Urinary bladder (tissue), 4 donors: Measurements from ENCODE around the gene ASB16. TPM values are rescaled to one million over a fixed set of nuclear protein-coding genes. Genes with fewer than 3 reads are reported as not detected.

ENCODE experiments used
- DNase-seq: peaks from one replicate; pipeline ENCODE4 v3.0.0-alpha.2; 2015; ENCODE audit errors: extremely low spot score
- H3K27ac ChIP-seq: one replicate; pipeline ENCODE4 v1.5.1; 2013; ENCODE audit warnings: low read depth, mild to moderate bottlenecking, moderate library complexity
- H3K36me3 ChIP-seq: one replicate; pipeline ENCODE4 v1.6.1; 2013; ENCODE audit warnings: mild to moderate bottlenecking, moderate library complexity; ENCODE audit not compliant: insufficient read depth
- H3K4me1 ChIP-seq: one replicate; pipeline ENCODE4 v1.6.1; 2013; ENCODE audit warnings: mild to moderate bottlenecking, moderate library complexity; ENCODE audit not compliant: insufficient read depth
- H3K4me3 ChIP-seq: one replicate; pipeline ENCODE4 v1.5.1; 2013; ENCODE audit warnings: low read depth, low read length
- WGBS: extraction: QIAGEN DNeasy Blood & Tissue Kit; methylation state at CpG from one replicate; pipeline ENCODE4 v1.1.7; 2013; 5-methylcytosine and 5-hydroxymethylcytosine counted together
- polyA plus RNA-seq: library from polyadenylated mRNA; stranded (reverse); fragments of 200-250 nt; gene quantifications from one replicate; pipeline ENCODE4 v1.2.3, GENCODE V29; 2013
- total RNA-seq: library from RNA; depleted of rRNA; stranded (reverse); fragments of >200 nt; gene quantifications from one replicate; pipeline ENCODE4 v1.2.3, GENCODE V29; 2014
- donor health status: healthy with polysubstance abuse.
- donor health status: healthy.

Gene ASB16
- total and polyA plus RNA-seq, 2 donors: 0.69 to 1.2 TPM

DNA sequence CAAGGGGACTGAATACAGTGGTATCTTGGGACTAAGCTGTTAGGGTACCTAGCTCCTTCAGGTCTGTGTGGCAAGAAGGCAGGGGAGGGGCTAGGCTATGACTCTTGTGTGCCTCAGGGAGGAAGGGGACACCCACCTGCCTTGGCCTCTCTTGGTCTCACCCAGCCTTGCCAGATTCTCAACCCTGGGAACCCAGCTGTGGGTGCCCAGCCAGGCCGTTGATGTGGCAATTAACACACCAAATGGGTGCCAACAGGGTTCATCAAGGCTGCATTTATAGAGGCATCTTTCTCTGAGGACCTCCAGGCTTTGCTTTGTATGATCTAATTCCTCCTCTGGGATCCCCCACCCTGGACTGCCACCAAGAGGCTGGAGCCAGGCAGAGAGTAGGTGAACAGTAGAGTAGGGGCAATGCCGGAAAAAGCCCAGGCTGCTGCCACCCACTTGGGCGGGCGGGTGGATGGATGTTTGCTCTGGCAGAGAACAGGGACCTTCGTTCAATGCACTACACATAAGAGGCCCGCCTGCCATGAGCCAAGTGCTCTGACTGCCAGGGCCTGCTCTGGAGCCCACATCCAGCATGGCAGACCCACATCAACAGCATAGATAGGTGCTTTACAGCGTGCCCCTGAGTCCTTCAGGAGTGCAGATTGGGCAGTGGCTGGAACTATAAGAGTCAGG is 3.2 kb upstream of the ASB16 start:
- Histone ChIP-seq H3K36me3 (no peaks in the 10 kb centered on the region), H3K4me3 (no peak overlapping the region), H3K27ac (no peak overlapping the region), H3K4me1 (no peaks in the 10 kb centered on the region)
- no peak for DNase-seq
- 91% methylated on average over 7 of the region's 7 CpGs for WGBS

DNA sequence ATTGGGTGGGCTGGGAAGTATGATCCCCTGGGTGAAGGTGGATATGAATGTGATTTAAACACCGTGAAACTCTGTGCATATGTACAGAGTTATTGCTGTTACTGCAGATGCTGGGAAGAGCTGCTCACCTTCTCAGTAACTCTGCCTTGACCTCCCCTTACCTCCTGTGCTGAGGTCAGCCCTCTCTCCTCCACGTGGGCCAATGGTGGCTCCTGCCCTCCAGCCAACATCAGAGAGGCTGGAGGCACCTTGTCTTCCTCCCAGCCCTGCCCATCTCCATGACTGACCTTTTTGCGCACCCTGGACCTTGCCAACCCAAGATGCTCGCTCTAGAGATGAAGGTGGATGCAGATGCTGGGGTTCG is 387 bp upstream of the ASB16 start:
- Histone ChIP-seq H3K36me3 (no peaks in the 10 kb centered on the region), H3K4me1 (no peaks in the 10 kb centered on the region), H3K4me3 (no peak overlapping the region), H3K27ac (no peak overlapping the region)
- DNase-seq: no peak
- 30% methylated on average over 5 of the region's 5 CpGs for WGBS

DNA sequence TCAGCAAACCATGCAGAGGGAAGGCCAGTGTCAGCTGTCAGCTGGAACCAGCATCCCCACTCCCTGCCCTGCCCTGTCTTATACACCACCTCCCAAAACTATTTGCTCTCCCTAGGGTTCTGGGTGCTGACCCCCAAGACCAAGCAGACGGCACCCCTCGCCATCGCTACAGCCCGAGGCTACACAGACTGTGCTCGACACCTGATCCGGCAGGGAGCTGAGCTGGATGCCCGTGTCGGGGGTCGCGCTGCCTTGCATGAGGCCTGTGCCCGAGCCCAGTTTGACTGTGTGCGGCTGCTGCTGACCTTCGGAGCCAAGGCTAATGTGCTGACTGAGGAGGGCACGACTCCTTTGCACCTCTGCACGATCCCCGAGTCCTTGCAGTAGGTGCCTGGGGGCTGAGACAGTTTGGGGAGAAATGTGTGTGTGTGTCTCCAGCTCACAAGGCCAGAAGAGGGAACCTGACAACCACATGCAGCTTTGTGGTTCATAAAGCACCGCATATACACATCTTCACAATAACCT is 1.5 kb downstream of the ASB16 start:
- 83% methylated on average over 17 of the region's 17 CpGs for WGBS
- H3K27ac ChIP-seq: no peak overlapping the region
- H3K36me3 ChIP-seq: no peaks in the 10 kb centered on the region
- no peak for DNase-seq
- H3K4me1 ChIP-seq: no peaks in the 10 kb centered on the region
- no peak overlapping the region for H3K4me3 ChIP-seq

DNA sequence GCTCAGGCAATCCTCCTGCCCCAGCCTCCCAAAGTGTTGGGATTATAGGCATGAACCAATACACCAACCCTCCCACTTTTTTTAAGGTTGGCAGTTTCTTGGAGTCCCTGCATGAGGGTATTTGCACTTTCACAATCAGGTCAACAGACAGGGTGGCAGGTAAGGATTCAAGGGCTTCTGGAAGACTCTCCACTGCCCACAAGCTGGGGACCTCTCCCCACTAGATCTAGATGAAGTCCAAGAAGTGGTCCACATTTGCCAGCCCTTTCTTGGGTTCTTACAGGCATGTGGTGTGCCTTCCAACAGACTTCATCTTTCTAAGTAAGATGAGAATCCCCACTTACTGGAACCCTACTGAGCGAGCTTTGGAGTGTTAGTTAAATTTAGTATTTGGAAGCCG is 3.9 kb downstream of the ASB16 start:
- DNase-seq: no peak
- H3K4me1 ChIP-seq: no peaks in the 10 kb centered on the region
- H3K4me3 ChIP-seq: no peak overlapping the region
- H3K27ac ChIP-seq: no peak overlapping the region
- no peaks in the 10 kb centered on the region for H3K36me3 ChIP-seq
- WGBS: 97% methylated on average over 2 of the region's 2 CpGs

GRCh38 chr17:44176257-44176656 is 5.8 kb downstream of the ASB16 start:
- Histone ChIP-seq H3K4me1 (no peaks in the 10 kb centered on the region), H3K36me3 (no peaks in the 10 kb centered on the region), H3K4me3 (no peak overlapping the region), H3K27ac (no peak overlapping the region)
- WGBS: 95% methylated on average over 1 of the region's 1 CpG
- no peak for DNase-seq

- 91% methylated on average over 54 of the region's 54 CpGs for WGBS
- no peak for DNase-seq
- Histone ChIP-seq H3K27ac (no peak overlapping the region), H3K36me3 (no peaks in the 10 kb centered on the region), H3K4me1 (no peaks in the 10 kb centered on the region), H3K4me3 (no peak overlapping the region)
These were observed 6.4 kb downstream of the ASB16 start for GRCh38 chr17:44176671-44177501.

DNA sequence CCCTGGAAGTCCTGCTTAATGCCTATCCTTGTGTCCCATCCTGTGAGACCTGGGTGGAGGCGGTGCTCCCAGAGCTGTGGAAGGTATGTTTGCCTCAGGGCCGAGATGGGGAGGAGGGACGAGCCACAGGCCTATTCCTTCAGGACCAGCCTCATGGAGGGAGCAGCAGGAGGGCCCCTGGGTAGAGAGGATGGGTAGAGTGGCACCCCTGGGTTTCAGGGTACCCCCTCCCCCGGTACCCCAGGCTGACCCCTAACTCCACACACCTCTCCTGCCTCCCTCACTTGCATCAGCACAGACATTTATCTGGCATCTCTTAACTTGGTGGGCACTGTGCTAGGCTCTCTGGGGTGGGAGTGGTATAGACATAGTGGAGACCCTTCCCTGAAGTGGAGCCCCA is 7.1 kb downstream of the ASB16 start:
- no peak for DNase-seq
- H3K27ac ChIP-seq: no peak overlapping the region
- peaks cover 2% of the 10 kb centered on the region for H3K36me3 ChIP-seq
- H3K4me1 ChIP-seq: no peaks in the 10 kb centered on the region
- WGBS: 94% methylated on average over 4 of the region's 4 CpGs
- no peak overlapping the region for H3K4me3 ChIP-seq

DNA sequence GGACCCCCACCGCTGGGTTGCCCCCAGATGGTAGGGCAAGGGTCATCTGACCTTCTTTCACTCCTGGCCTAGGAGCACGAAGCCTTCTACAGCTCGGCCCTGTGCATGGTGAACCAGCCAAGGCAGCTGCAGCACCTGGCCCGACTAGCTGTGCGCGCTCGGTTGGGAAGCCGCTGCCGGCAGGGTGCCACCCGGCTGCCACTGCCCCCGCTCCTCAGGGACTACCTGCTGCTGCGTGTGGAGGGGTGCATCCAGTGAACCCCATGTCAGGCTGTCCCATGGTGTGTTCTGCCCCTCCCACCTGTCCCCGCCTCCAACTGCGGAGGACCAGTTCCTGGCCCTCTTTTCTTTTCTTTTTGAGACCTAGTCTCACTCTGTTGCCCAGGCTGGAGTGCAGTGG is 7.6 kb downstream of the ASB16 start:
- Histone ChIP-seq H3K27ac (no peak overlapping the region), H3K36me3 (peaks cover 2% of the 10 kb centered on the region), H3K4me3 (no peak overlapping the region), H3K4me1 (no peaks in the 10 kb centered on the region)
- no peak for DNase-seq
- WGBS: 93% methylated on average over 14 of the region's 14 CpGs

DNA sequence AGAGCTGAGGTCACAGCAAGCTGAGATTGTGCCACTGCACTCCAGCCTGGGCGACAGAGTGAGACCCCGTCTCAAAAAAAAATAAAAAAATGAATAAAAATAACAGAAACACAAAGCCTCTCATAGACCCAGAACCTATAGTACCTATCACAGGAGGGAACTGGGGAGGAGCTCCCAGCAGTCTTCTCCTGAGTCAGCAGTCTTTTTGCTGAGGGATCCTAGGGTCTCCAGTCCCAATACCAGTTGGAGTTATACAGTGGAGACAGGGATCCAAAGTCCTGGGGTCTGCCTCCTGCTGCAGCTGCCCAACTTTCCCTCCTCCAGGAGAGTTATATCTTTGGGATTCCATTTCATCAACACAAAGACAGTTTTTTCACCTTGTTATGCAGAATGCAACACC is 12.5 kb downstream of the ASB16 start:
- Histone ChIP-seq H3K4me1 (no peaks in the 10 kb centered on the region), H3K4me3 (no peak overlapping the region), H3K27ac (no peak overlapping the region), H3K36me3 (peaks cover 2% of the 10 kb centered on the region)
- DNase-seq: no peak
- 89% methylated on average over 2 of the region's 2 CpGs for WGBS

- DNase-seq: no peak
- Histone ChIP-seq H3K4me3 (no peak overlapping the region), H3K27ac (no peak overlapping the region), H3K36me3 (peaks cover 6% of the 10 kb centered on the region), H3K4me1 (no peaks in the 10 kb centered on the region)
- 89% methylated on average over 8 of the region's 8 CpGs for WGBS
These were observed 13.8 kb downstream of the ASB16 start for GRCh38 chr17:44184212-44184810.

- peak within 1 kb of the TSS; percentile 95 for H3K27ac ChIP-seq
- H3K36me3 ChIP-seq: peaks cover 6% of the 10 kb centered on the region
- DNase-seq: peak; percentile 98
- peak within 1 kb of the TSS; percentile 81 for H3K4me3 ChIP-seq
- under 1% methylated on average over 50 of the region's 50 CpGs for whole genome bisulfite sequencing
- H3K4me1 ChIP-seq: no peaks in the 10 kb centered on the region
These were observed 16.0 kb downstream of the ASB16 start, which contains the start of gene TMUB2 for GRCh38 chr17:44186307-44187130. Gene TMUB2, plus strand, starts transcription at chr17:44186972. Its CDS starts 737 bp downstream, at chr17:44187709.

DNA sequence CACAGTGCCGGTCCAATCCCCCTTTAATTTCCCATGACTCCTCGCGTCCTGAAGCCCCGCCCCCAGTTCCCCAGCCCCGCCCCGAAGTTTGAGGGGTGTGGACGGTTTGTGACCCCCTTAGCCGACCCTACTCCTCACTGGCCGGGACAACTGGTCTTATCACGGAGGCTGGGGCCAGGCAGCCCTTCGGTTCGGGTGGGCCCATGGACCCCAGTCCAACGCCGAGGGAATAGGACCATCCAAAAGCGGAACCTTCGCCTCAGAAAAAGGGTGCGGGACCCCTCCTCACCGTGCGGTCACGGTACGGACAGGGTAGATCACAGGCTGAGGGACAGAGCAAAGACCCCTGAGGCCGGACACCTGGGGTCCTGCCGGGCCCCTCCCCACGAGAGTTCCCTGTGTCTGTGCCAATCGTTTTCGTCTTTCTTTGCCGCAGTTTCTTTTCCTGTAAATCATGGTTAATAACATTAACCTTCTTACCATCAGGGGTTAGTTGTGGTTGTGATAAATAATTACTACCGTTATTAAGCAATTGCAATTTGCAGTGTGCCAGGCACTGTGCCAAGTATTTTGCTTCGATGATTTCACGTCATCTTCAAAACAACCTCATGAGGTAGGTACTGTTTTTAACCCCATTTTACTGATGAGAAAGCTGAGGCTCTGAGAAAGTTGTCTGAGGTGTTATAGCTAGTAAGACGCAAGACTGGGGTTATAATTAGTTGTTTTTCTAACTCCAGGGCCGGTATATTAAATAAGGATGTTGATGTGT is 16.8 kb downstream of the ASB16 start:
- Histone ChIP-seq H3K27ac (peak overlapping the region; percentile 95), H3K4me3 (peak overlapping the region; percentile 81), H3K4me1 (no peaks in the 10 kb centered on the region), H3K36me3 (peaks cover 5% of the 10 kb centered on the region)
- no peak for DNase-seq
- 3% methylated on average over 32 of the region's 32 CpGs for WGBS
